SK-N-SH (cell line): Measurements from ENCODE around the gene SOCS7. TPM values are rescaled to one million over a fixed set of nuclear protein-coding genes. Genes with fewer than 3 reads are reported as not detected.
A peak's percentile ranks its signal among the peaks of the same experiment; 100 is the strongest.

Experiments used
- CTCF ChIA-PET: fragments of 300-600, 350-600 bp; formaldehyde crosslinking; extraction: SDS; loops from one replicate; lab custom pipeline; 2021; lab: Yijun Ruan, JAX
- POLR2A ChIA-PET: fragments of 350-600 bp; sonication (Branson Sonifier 250); formaldehyde crosslinking; extraction: SDS; loops from one replicate; lab custom pipeline; 2020; ENCODE audit warnings: antibody characterized with exemption, inconsistent platforms; lab: Yijun Ruan, JAX
- DNase-seq: peaks from one replicate; pipeline ENCODE4 v3.0.0; 2012
- H2AFZ ChIP-seq: fragments of 200-600 bp; sonication (generic); 2 replicates; pipeline ENCODE4 v1.8.1; 2016; ENCODE audit warnings: antibody characterized with exemption, mild to moderate bottlenecking, low read depth
- H3F3A ChIP-seq: fragments of 200-600 bp; sonication (generic); replicated peaks from 2 replicates; pipeline ENCODE3; 2016; ENCODE audit warnings: antibody characterized with exemption, mild to moderate bottlenecking; ENCODE audit not compliant: insufficient read depth
- H3K27ac ChIP-seq, 2 experiments: fragments of 200-500 bp in 1 of 2; fragments of 200-600 bp in 1 of 2; sonication (Bioruptor generic) in 1 of 2; sonication (generic), shearing (Covaris generic) in 1 of 2; 2 replicates each; pipeline versions ENCODE4 v1.5.1 to v1.6.1; 2014 to 2016; ENCODE audit warnings: low read depth in 2 of 2, inconsistent platforms in 1 of 2, low read length in 1 of 2, mild to moderate bottlenecking in 1 of 2, mixed read lengths in 1 of 2
- H3K27me3 ChIP-seq: fragments of 200-600 bp; sonication (generic), shearing (Covaris generic); 2 replicates; pipeline ENCODE4 v1.6.1; 2016; ENCODE audit warnings: mixed run types; ENCODE audit not compliant: insufficient read depth
- H3K36me3 ChIP-seq, 2 experiments: fragments of 200-500 bp in 1 of 2; fragments of 200-600 bp in 1 of 2; sonication (Bioruptor generic) in 1 of 2; sonication (generic) in 1 of 2; replicated peaks in 1 of 2; 2 replicates each; pipeline versions ENCODE3 to v1.5.1; 2014 to 2016; ENCODE audit warnings: low read length in 1 of 2, mild to moderate bottlenecking in 1 of 2; ENCODE audit not compliant: insufficient read depth in 2 of 2, control insufficient read depth in 1 of 2
- H3K4me1 ChIP-seq, 2 experiments: fragments of 200-500 bp in 1 of 2; fragments of 200-600 bp in 1 of 2; sonication (Bioruptor generic) in 1 of 2; sonication (generic), shearing (Covaris generic) in 1 of 2; 2 replicates each; pipeline versions ENCODE4 v1.5.1 to v1.6.1; 2014 to 2016; ENCODE audit warnings: low read depth in 1 of 2, low read length in 1 of 2, mixed run types in 1 of 2; ENCODE audit not compliant: insufficient read depth in 2 of 2, control insufficient read depth in 1 of 2
- H3K4me2 ChIP-seq: fragments of 200-600 bp; sonication (generic), shearing (Covaris generic); 2 replicates; pipeline ENCODE4 v1.6.1; 2017; ENCODE audit warnings: mixed run types
- H3K4me3 ChIP-seq, 2 experiments: fragments of 200-500 bp in 1 of 2; fragments of 200-600 bp in 1 of 2; sonication (Bioruptor generic) in 1 of 2; sonication (generic), shearing (Covaris generic) in 1 of 2; 2 replicates each; pipeline versions ENCODE4 v1.5.1 to v1.8.1; 2014 to 2016; ENCODE audit warnings: low read depth in 2 of 2, inconsistent platforms in 1 of 2, low read length in 1 of 2, mild to moderate bottlenecking in 1 of 2, mixed read lengths in 1 of 2, moderate library complexity in 1 of 2
- H3K79me2 ChIP-seq: fragments of 200-600 bp; sonication (generic); 2 replicates; pipeline ENCODE4 v1.8.1; 2017; ENCODE audit warnings: mild to moderate bottlenecking; ENCODE audit not compliant: insufficient read depth
- H3K9ac ChIP-seq: fragments of 200-600 bp; sonication (generic); 2 replicates; pipeline ENCODE4 v1.6.1; 2017; ENCODE audit warnings: mixed run types
- H3K9me2 ChIP-seq: fragments of 200-600 bp; sonication (generic); 2 replicates; pipeline ENCODE4 v1.6.1; 2017; ENCODE audit warnings: mixed run types
- H3K9me3 ChIP-seq: fragments of 200-600 bp; sonication (generic); 2 replicates; pipeline ENCODE4 v1.6.1; 2017; ENCODE audit warnings: mixed run types, mild to moderate bottlenecking, moderate library complexity
- H4K20me1 ChIP-seq: fragments of 200-600 bp; sonication (generic); 2 replicates; pipeline ENCODE4 v1.6.1; 2017; ENCODE audit warnings: mild to moderate bottlenecking, mixed run types; ENCODE audit not compliant: insufficient read depth
- FOSL2 ChIP-seq: IDR thresholded peaks from 2 replicates; pipeline ENCODE4 v1.4.0; 2012; ENCODE audit warnings: low read depth, mild to moderate bottlenecking, moderate library complexity, borderline replicate concordance
- GABPA ChIP-seq: IDR thresholded peaks from 2 replicates; pipeline ENCODE4 v1.4.0; 2012; ENCODE audit warnings: low read depth, mild to moderate bottlenecking
- GATA2 ChIP-seq: sonication (generic); formaldehyde crosslinking; IDR thresholded peaks from 2 replicates; pipeline ENCODE4 v1.5.0; 2020; ENCODE audit warnings: mild to moderate bottlenecking, missing genetic modification reagents
- JUND ChIP-seq: IDR thresholded peaks from 2 replicates; pipeline ENCODE4 v1.4.0; 2012
- MXI1 ChIP-seq: IDR thresholded peaks from 2 replicates; pipeline ENCODE4 v1.6.1; 2012; ENCODE audit warnings: mild to moderate bottlenecking, low read depth, low read length, improper control_type of control experiment
- NFIC ChIP-seq: IDR thresholded peaks from 2 replicates; pipeline ENCODE4 v1.4.0; 2012; ENCODE audit warnings: borderline replicate concordance
- NRF1 ChIP-seq: IDR thresholded peaks from 2 replicates; pipeline ENCODE4 v1.6.1; 2012; ENCODE audit warnings: low read depth, mild to moderate bottlenecking, low read length
- PBX3 ChIP-seq: IDR thresholded peaks from 2 replicates; pipeline ENCODE4; 2012
- SMC3 ChIP-seq: IDR thresholded peaks from 2 replicates; pipeline ENCODE4 v1.6.1; 2012; ENCODE audit warnings: low read depth, low read length, improper control_type of control experiment
- TCF12 ChIP-seq: IDR thresholded peaks from 2 replicates; pipeline ENCODE4 v1.4.0; 2012
- ZBTB33 ChIP-seq: IDR thresholded peaks from 2 replicates; pipeline ENCODE4 v1.4.0; 2012; ENCODE audit warnings: low read depth, borderline replicate concordance
- WGBS: methylation state at CpG from one replicate; pipeline ENCODE4 v1.1.6; 2017; ENCODE audit warnings: low lambda C conversion rate; 5-methylcytosine and 5-hydroxymethylcytosine counted together
- polyA plus RNA-seq, 3 experiments: library from polyadenylated mRNA; depleted of rRNA; stranded (reverse); fragments of >200 nt; gene quantifications; 2 replicates each; pipeline ENCODE4 v1.2.3, GENCODE V29; 2012

SOCS7 gene
- polyA plus RNA-seq, 1 of the 3 experiments (the other 2 are of a cell fraction), result 7.4 TPM

- Histone ChIP-seq H3K9me3 (no peaks in the 10 kb centered on the region), H3K4me3 (no peak overlapping the region), H4K20me1 (peaks cover 73% of the 10 kb centered on the region), H3K4me1 (peaks cover 7 to 38% of the 10 kb centered on the region in 2 experiments; a peak in 2 of 4 replicates), H2AFZ (no peak overlapping the region), H3K79me2 (peaks cover 85% of the 10 kb centered on the region), H3K9me2 (no peaks in the 10 kb centered on the region), H3K4me2 (0 out of 2 replicates have a peak overlapping the region, but pooled peaks have one; percentile 6), H3K9ac (no peak overlapping the region), H3K36me3 (no peaks in the 10 kb centered on the region), H3F3A (no peaks in the 10 kb centered on the region), H3K27ac (peak overlapping the region in 1 of 2 experiments; percentile 83; a peak in 2 of 4 replicates), H3K27me3 (no peaks in the 10 kb centered on the region)
- ChIA-PET POLR2A (no interaction called here), CTCF (interaction anchor here (0.6 to 24.7 kb wide), 4 partner anchors 9 to 349 kb away, joined by 3 to 423 read pairs (median 164); no protein-coding TSS in a partner anchor)
- WGBS, result 38% methylated on average over 2 of the region's 2 CpGs
- DNase-seq, result peak; percentile 52
- TF ChIP-seq ZBTB33, result no peak
- peak; percentile 82 for TF ChIP-seq MXI1
Measured at GRCh38 chr17:38357486-38358123, 6.0 kb downstream of the SOCS7 start.

GRCh38 chr17:38358586-38359513, 7.2 kb downstream of the SOCS7 start:
- CTCF ChIA-PET, result interaction anchor here (4.1 to 24.7 kb wide), 3 partner anchors 10 to 57 kb away, joined by 26 to 423 read pairs (median 303); no protein-coding TSS in a partner anchor

More at GRCh38 chr17:38358586-38359513, 7.2 kb downstream of the SOCS7 start:
- Histone ChIP-seq H3K27me3 (no peaks in the 10 kb centered on the region), H3K79me2 (peaks cover 79% of the 10 kb centered on the region), H3K27ac (peak overlapping the region in 1 of 2 experiments; percentile 83; a peak in 2 of 4 replicates), H3K4me3 (no peak overlapping the region), H3K4me2 (no peak overlapping the region), H3F3A (no peaks in the 10 kb centered on the region), H3K36me3 (no peaks in the 10 kb centered on the region), H3K4me1 (peaks cover 7 to 33% of the 10 kb centered on the region in 2 experiments; a peak in 2 of 4 replicates), H3K9me2 (no peaks in the 10 kb centered on the region), H3K9me3 (no peaks in the 10 kb centered on the region), H4K20me1 (peaks cover 61% of the 10 kb centered on the region), H2AFZ (no peak overlapping the region), H3K9ac (no peak overlapping the region)
- TF ChIP-seq PBX3 (no peak), GABPA (no peak), FOSL2 (no peak), NFIC (no peak), NRF1 (no peak), MXI1 (no peak), GATA2 (CRISPR knock-in tag) (no peak), SMC3 (no peak), JUND (no peak), TCF12 (no peak)
- POLR2A ChIA-PET, result no interaction called here
- no peak for DNase-seq
- WGBS, result 97% methylated on average over 9 of the region's 9 CpGs
